IMR-90 (cell line): Measurements from ENCODE around the gene NFE2. TPM values are rescaled to one million over a fixed set of nuclear protein-coding genes. Genes with fewer than 3 reads are reported as not detected.
A peak's percentile ranks its signal among the peaks of the same experiment; 100 is the strongest.

Experiments
- BHLHE40 ChIP-seq: fragments of 150-350 bp; IDR thresholded peaks from 2 replicates; pipeline ENCODE4 v1.6.1; 2016; ENCODE audit warnings: mild to moderate bottlenecking, low read depth, low read length
- CTCF ChIP-seq: conservative IDR thresholded peaks from 2 replicates; pipeline ENCODE4 v1.5.1; 2012; ENCODE audit warnings: mild to moderate bottlenecking, low read depth, low read length, improper control_type of control experiment
- FOS ChIP-seq: fragments of 150-350 bp; IDR thresholded peaks from 2 replicates; pipeline ENCODE4 v1.6.1; 2016; ENCODE audit warnings: low read depth, low read length
- RAD21 ChIP-seq: IDR thresholded peaks from 2 replicates; pipeline ENCODE4 v1.6.1; 2012; ENCODE audit warnings: low read length, improper control_type of control experiment
- polyA plus RNA-seq, 3 experiments: library from polyadenylated mRNA; depleted of rRNA; stranded (reverse); fragments of >200 nt; gene quantifications; 2 replicates each; pipeline ENCODE4 v1.2.3, GENCODE V29; 2012; ENCODE audit warnings: low replicate concordance in 1 of 3
- total RNA-seq: library from RNA; depleted of rRNA; stranded (reverse); fragments of >200 nt; gene quantifications from 2 replicates; pipeline ENCODE4 v1.2.3, GENCODE V29; 2012

The NFE2 gene
- total and polyA plus RNA-seq, 2 of the 4 experiments (the other 2 are of a cell fraction): 0.18 to 0.32 TPM

GRCh38 chr12:54279632-54280467 is 21.0 kb downstream of the NFE2 start, which contains the start of gene CBX5 (continued):
- TF ChIP-seq CTCF (no peak), RAD21 (no peak), BHLHE40 (peak; percentile 93), FOS (peak; percentile 51)
